ENCODE data around the gene ABHD12B. TPM values are rescaled to one million over a fixed set of nuclear protein-coding genes. Genes with fewer than 3 reads are reported as not detected.

The ABHD12B gene
- total RNA-seq, 1 donor from 2014 or later = not detected

- Histone ChIP-seq H3K9ac (ENCODE audit: low read length) (no peak overlapping the region), H3K36me3 (ENCODE audit: insufficient read depth, low read length) (no peaks in the 10 kb centered on the region), H3K27ac (ENCODE audit: low read depth, low read length) (no peak overlapping the region), H3K79me2 (ENCODE audit: insufficient read depth, low read length) (no peaks in the 10 kb centered on the region), H4K20me1 (ENCODE audit: insufficient read depth, low read length) (no peaks in the 10 kb centered on the region), H3K27me3 (ENCODE audit: insufficient read depth, low read length) (no peaks in the 10 kb centered on the region), H3K4me2 (ENCODE audit: low read length) (no peak overlapping the region), H3K4me3 (ENCODE audit: insufficient read depth, low read depth, low read length) (no peak overlapping the region), H3K4me1 (ENCODE audit: insufficient read depth, low read length) (peaks cover 6% of the 10 kb centered on the region), H2AFZ (ENCODE audit: low read depth, low read length) (no peak overlapping the region), H3K9me3 (ENCODE audit: insufficient read depth, low read depth, low read length) (no peaks in the 10 kb centered on the region)
- H3K36me3 Mint-ChIP-seq (ENCODE audit: low read depth, unreplicated experiment) = peaks cover 29% of the 10 kb centered on the region
- H3K9me3 Mint-ChIP-seq (ENCODE audit: unreplicated experiment) = no peaks in the 10 kb centered on the region
- TF ChIP-seq CTCF (IDR thresholded peaks at IDR 0.05; ENCODE audit: insufficient read depth, low read depth, low read length) = no peak
- no peak for TF ChIP-seq EZH2 (IDR thresholded peaks at IDR 0.05; ENCODE audit: insufficient read depth, low read length)
- DNase-seq (ENCODE audit: low read depth) = no peak
- H3K4me3 Mint-ChIP-seq (ENCODE audit: unreplicated experiment) = no peak overlapping the region
- FAIRE-seq = no peak
- H3K27me3 Mint-ChIP-seq (ENCODE audit: low read depth, unreplicated experiment) = no peaks in the 10 kb centered on the region
- peaks cover 3% of the 10 kb centered on the region for H3K4me1 Mint-ChIP-seq (ENCODE audit: low read depth, unreplicated experiment)
- H3K27ac Mint-ChIP-seq (ENCODE audit: unreplicated experiment) = no peak overlapping the region
Observed at GRCh38 chr14:50929506-50929905, 57.7 kb downstream of the ABHD12B start.

DNA sequence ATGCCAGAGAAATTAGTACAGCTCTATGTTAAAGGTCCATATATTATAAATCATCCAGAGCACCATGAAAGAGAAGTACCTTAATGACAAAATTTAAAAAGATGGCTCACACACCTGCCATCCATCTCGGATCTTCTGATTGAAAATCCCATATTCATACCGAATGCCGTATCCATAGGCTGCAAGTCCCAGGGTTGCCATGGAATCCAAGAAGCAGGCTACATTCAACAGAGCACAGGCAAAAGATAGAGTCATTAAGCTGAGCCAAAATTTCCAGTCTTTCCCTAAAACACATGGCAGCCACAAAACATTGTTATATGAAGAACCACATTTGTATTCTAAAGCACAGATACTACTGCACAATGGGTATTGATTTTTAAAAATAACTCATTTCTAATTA, 59.7 kb downstream of the ABHD12B start:
- peaks cover 37% of the 10 kb centered on the region for H3K36me3 Mint-ChIP-seq (ENCODE audit: low read depth, unreplicated experiment)
- H3K27ac Mint-ChIP-seq (ENCODE audit: unreplicated experiment) = no peak overlapping the region
- TF ChIP-seq EZH2 (IDR thresholded peaks at IDR 0.05; ENCODE audit: insufficient read depth, low read length) (no peak), CTCF (IDR thresholded peaks at IDR 0.05; ENCODE audit: insufficient read depth, low read depth, low read length) (no peak)
- no peaks in the 10 kb centered on the region for H3K27me3 Mint-ChIP-seq (ENCODE audit: low read depth, unreplicated experiment)
- no peaks in the 10 kb centered on the region for H3K9me3 ChIP-seq (ENCODE audit: insufficient read depth, low read depth, low read length)
- FAIRE-seq (no peak), DNase-seq (ENCODE audit: low read depth) (no peak)
- H3K4me2 ChIP-seq (ENCODE audit: low read length) = no peak overlapping the region
- H3K9ac ChIP-seq (ENCODE audit: low read length) = no peak overlapping the region
- H3K4me3 Mint-ChIP-seq (ENCODE audit: unreplicated experiment) = no peak overlapping the region
- H3K27ac ChIP-seq (ENCODE audit: low read depth, low read length) = no peak overlapping the region
- no peaks in the 10 kb centered on the region for H3K36me3 ChIP-seq (ENCODE audit: insufficient read depth, low read length)
- no peak overlapping the region for H2AFZ ChIP-seq (ENCODE audit: low read depth, low read length)
- no peaks in the 10 kb centered on the region for H3K9me3 Mint-ChIP-seq (ENCODE audit: unreplicated experiment)
- H3K4me3 ChIP-seq (ENCODE audit: insufficient read depth, low read depth, low read length) = no peak overlapping the region
- H3K4me1 ChIP-seq (ENCODE audit: insufficient read depth, low read length) = peaks cover 6% of the 10 kb centered on the region
- H3K27me3 ChIP-seq (ENCODE audit: insufficient read depth, low read length) = no peaks in the 10 kb centered on the region
- H4K20me1 ChIP-seq (ENCODE audit: insufficient read depth, low read length) = no peaks in the 10 kb centered on the region
- no peaks in the 10 kb centered on the region for H3K79me2 ChIP-seq (ENCODE audit: insufficient read depth, low read length)
- peaks cover 3% of the 10 kb centered on the region for H3K4me1 Mint-ChIP-seq (ENCODE audit: low read depth, unreplicated experiment)

DNA sequence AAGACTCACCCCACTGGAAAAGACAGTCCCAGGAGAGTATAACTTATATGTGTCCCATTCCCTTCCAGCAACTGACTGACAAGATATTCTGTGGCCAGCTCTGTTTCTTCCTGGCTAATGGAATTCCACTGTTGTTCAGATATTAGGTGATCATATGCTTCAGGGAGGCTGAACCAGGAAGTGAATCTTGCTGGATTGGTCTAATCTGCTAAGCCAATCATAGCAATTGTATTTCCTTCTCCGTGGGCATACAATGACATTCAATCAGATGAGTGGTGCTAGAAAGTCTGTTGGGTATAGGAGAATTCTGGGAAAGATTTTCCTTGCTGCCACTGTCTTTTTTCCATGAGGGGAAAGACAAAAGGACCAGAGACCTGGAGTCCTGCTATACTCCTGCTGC, 60.3 kb downstream of the ABHD12B start:
- Mint-ChIP-seq H3K36me3 (ENCODE audit: low read depth, unreplicated experiment) (peaks cover 37% of the 10 kb centered on the region), H3K27me3 (ENCODE audit: low read depth, unreplicated experiment) (no peaks in the 10 kb centered on the region), H3K27ac (ENCODE audit: unreplicated experiment) (no peak overlapping the region), H3K9me3 (ENCODE audit: unreplicated experiment) (no peaks in the 10 kb centered on the region), H3K4me3 (ENCODE audit: unreplicated experiment) (no peak overlapping the region), H3K4me1 (ENCODE audit: low read depth, unreplicated experiment) (peaks cover 9% of the 10 kb centered on the region)
- Histone ChIP-seq H4K20me1 (ENCODE audit: insufficient read depth, low read length) (no peaks in the 10 kb centered on the region), H3K36me3 (ENCODE audit: insufficient read depth, low read length) (no peaks in the 10 kb centered on the region), H3K4me2 (ENCODE audit: low read length) (no peak overlapping the region), H3K79me2 (ENCODE audit: insufficient read depth, low read length) (no peaks in the 10 kb centered on the region), H3K9me3 (ENCODE audit: insufficient read depth, low read depth, low read length) (no peaks in the 10 kb centered on the region), H3K27ac (ENCODE audit: low read depth, low read length) (no peak overlapping the region), H3K4me1 (ENCODE audit: insufficient read depth, low read length) (peaks cover 6% of the 10 kb centered on the region), H2AFZ (ENCODE audit: low read depth, low read length) (no peak overlapping the region), H3K27me3 (ENCODE audit: insufficient read depth, low read length) (no peaks in the 10 kb centered on the region), H3K9ac (ENCODE audit: low read length) (no peak overlapping the region), H3K4me3 (ENCODE audit: insufficient read depth, low read depth, low read length) (no peak overlapping the region)
- TF ChIP-seq CTCF (IDR thresholded peaks at IDR 0.05; ENCODE audit: insufficient read depth, low read depth, low read length) (no peak), EZH2 (IDR thresholded peaks at IDR 0.05; ENCODE audit: insufficient read depth, low read length) (no peak)
- FAIRE-seq (no peak), DNase-seq (ENCODE audit: low read depth) (no peak)
